GM19467 (cell line): ENCODE measurements around the gene NOS3.
A peak's percentile ranks its signal among the peaks of the same experiment; 100 is the strongest.

Source experiments
- ATAC-seq: cut with Tn5 transposase; IDR thresholded peaks from one replicate; pipeline ENCODE4 v1.9.1; 2021; ENCODE audit warnings: mild to moderate bottlenecking, moderate library complexity; ENCODE audit not compliant: unreplicated experiment

Gene NOS3

DNA sequence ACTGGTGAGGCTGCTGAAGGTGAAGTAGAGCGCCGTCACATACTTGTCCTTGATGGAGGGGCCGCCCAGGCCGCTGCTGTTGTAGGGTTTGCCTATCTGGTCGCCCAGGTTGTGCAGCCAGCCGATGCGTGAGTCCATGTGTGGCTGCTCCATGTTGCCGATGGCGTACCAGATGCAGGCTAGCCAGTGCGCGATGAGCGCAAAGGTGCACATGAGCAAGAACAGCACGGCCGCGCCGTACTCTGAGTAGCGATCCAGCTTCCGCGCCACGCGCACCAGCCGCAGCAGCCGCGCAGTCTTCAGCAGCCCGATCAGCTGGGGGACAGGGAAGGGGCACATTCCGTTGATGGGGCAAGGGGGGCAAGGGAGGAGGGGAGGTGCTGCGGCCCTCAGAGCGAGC is 39.3 kb upstream of the NOS3 start:
- ATAC-seq: no peak

DNA sequence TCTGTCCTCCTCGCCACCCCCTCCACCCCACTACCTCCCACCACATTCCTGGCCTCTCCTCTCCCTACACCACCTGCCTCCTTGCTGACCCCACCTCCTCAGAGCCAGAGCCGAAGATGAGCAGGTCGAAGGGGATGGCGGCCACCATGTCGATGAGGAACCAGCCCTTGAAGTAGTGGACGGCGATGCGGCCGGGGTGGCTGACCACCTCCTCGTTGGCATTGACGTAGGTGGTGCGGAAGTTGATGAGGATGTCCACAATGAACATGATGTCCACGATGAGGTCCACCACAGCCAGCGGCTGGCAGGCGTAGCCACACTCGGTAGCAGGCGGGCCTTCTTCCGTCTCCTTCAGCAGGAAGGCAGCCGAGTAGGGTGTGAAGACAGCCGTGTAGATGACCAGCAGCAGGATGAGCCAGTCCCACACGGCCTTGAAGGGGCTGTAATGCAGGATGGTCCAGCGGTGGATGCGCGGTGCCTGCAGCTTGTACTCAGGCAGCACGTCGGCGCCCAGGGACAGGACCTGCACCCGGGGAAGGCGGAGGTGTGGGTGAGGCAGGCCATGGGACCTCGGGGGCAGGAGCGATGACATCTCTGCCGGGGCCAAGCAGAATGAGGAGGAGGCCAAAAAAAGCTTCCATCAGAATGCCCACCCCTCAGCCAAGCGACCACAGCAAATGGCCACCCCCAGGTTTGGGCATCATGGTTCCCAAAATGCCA is 38.3 kb upstream of the NOS3 start:
- no peak for ATAC-seq

- no peak for ATAC-seq
Observed at GRCh38 chr7:150953061-150953997, 37.5 kb upstream of the NOS3 start.

GRCh38 chr7:150954201-150954985 is 36.4 kb upstream of the NOS3 start:
- no peak for ATAC-seq

GRCh38 chr7:150954986-150955518 is 35.8 kb upstream of the NOS3 start:
- ATAC-seq: no peak

- ATAC-seq: no peak
Observed at GRCh38 chr7:150955519-150956394, 35.1 kb upstream of the NOS3 start.

- ATAC-seq: no peak
Observed at GRCh38 chr7:150956395-150957132, 34.3 kb upstream of the NOS3 start.

DNA sequence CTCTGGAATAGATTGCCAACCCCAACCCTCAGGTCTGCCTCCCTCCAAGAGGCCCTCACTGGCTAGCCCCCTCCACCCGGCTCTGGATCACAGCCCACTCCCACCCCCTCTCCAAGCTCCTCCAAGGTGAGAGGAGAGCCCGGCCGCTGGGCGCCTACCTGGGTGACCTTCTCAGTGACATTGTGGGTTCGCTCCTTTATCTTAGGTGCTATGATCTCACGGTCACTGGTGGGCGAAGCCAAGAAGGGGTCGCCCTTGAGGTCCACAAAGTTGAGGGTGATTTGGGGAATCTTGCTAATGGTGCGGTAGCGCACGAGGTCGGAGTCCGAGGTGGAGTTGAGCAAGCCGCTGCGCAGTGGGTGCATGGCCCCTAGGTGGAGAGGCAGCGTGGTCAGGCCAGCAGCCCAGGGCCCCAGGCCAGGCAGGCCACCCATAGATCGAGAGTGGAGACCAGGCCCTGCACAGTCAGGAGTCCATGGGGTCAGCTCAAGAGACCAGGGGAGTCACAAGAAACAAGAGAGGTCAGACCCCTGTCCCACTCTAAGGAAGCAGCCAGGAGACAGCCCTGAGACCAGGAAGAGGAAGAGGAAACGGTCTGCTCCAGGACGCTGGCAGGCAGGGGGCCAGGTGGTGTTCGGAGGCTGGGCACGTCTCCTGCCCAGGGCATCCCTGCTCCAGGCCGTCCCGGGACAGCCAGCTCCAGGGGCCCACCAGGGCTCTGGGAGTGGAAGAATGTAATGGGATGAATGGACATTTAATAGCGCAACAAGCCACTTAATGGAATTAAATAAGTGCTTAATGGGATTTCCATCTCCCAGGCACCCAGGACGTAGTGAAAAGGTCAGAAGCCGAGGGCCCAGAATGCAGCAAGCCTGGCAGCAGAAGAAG is 33.4 kb upstream of the NOS3 start:
- no peak for ATAC-seq

- no peak for ATAC-seq
Observed at GRCh38 chr7:150958062-150958552, 32.7 kb upstream of the NOS3 start.

- no peak for ATAC-seq
Observed at GRCh38 chr7:150958597-150958996, 32.2 kb upstream of the NOS3 start.

DNA sequence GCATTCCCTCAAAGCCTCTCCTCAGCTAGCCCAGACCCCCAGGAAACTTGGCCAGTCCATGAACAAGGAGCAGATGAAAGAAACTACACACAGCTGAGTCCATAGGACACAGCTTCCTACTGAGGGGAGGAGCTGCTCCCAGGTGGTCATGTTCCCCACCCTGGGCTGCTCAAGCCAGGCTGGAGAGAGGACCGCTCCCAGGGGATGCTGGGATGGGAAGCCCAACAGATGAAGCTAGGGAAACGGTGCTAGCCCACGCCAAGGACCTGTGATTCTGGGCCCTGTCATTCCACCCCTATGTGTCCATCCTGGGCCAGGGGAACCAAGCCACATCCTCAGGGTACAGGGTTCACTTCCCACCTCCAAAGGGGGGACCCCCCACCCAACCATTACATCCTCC is 31.7 kb upstream of the NOS3 start:
- ATAC-seq: no peak

- ATAC-seq: no peak
Observed at GRCh38 chr7:150959739-150960734, 30.8 kb upstream of the NOS3 start.

DNA sequence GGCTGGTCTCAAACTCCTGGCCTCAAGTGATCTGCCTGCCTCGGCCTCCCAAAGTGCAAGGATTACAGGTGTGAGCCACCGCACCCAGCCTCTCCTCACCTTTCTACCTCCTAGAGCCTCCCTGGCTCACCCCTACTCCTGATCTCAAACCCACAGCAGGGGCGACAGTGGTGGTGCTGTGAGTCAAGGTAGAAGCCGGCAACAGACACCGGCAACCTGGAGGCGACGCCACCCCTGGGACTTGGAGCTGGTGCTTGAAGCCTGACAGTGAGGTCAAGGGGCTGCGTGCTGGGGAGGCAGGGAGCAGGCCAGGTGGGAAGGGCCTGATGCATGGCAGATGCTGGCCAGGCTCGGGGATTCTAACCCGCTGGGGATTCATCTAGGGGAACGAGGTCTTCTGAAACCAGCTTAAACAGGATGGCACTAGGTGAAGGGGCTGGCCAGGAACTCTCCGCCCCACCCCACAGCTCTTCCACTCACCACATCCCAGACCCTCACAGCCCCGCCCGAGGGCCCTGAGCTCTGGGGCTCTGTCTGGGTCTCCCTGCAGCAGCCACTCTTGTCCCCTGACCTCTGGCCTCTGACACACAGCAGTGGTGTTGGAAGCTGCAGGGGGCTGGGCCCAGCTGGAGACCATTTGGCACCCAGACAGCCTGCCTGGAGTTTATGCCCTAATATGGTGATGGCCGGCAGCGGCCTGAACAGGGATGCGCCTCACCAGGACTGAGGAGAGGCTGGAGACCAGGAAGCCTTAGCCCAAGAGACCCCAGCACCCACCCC is 29.1 kb upstream of the NOS3 start:
- ATAC-seq: no peak

- ATAC-seq: no peak
Observed at GRCh38 chr7:150962290-150962552, 28.6 kb upstream of the NOS3 start.

DNA sequence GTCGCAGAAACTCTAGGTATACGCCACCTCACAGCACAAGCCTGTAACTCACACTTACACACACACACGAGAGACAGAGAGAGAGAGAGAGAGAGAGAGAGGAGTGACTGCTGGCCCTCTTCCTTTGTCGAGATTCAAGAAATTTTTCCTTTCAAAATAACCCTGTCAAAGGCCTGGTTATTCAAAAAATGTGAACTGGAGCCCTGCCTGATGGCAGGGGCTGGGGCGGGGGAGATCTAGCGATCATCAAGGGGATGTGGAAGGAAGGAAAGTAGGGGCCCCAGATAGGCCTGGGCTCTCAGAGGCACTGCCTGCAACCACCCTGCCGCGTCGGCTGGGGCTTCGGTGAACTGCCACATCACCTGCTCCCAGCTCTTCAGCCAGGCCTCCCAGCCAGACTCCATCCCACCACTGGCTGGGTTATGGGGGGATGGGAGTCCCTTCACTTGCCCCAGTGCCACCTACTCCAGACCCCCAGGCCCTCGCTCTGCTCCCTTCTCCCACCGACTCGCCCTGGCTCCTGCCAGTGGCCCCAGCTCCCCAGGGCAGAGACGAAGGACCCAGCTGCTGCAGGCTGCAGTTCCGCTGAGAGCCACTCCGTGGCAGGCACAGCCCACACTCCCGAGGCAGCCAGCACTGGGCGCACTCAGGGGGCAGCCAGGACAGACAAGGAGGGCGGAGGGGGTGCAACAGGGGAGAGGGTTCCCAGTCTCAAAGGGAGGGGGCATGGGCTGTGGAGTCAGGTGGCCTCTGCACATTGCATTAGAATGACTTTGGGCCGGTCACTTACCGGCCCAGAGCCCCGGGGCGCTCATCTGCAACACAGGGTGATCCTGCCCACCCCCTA is 28.0 kb upstream of the NOS3 start:
- ATAC-seq: peak; percentile 85
